Islet of Langerhans (tissue), 1 donor: ENCODE measurements around the gene CARD11.

Experiments
- FAIRE-seq: peaks from one replicate; lab custom pipeline; 2011; peaks lifted over from hg19 to GRCh38; lab: Jason Lieb, UNC

CARD11 gene

DNA sequence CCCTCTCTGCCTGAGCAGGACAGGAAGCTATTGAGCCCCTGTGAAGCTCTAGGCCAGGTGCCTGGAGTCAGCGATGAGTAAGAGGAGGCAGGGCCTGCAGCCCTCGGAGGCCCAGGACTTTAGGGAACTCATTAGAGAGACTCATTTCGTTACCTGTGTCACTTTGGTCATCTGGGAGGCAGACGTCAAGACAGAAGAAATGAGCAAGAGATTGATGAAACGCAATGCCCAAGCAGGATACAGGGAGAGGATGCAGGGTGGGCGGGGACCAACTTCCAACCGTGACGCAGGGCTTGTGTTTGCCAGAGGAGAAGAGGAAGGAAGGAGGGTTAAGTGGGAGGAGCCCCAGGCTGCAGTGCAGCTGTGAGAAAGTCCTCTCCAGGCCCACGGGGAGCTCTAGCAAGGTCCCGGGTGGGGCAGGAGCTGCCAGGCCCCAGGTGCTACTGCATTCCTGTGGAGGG, 173.2 kb downstream of the CARD11 start:
- no peak for FAIRE-seq

DNA sequence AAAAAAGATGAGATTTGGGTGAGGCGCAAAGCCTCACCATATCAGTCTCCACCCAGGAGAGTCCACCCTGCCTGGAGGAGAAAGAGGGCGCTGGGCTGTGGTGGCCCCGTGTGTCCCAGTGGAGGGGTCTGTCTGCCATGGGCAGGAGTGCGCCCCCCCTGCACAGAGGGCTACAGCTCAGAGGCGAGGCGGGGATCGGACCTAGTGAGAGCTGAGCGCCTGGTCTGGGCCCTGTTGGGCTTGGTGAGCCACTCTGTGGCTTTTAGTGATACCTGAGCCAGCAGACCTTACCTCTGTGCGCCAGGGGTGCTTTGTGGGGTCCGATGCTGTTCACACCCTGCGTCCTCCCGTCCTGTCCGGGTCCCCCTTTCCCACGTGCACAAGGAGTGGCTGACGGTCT, 173.7 kb downstream of the CARD11 start:
- FAIRE-seq = no peak

DNA sequence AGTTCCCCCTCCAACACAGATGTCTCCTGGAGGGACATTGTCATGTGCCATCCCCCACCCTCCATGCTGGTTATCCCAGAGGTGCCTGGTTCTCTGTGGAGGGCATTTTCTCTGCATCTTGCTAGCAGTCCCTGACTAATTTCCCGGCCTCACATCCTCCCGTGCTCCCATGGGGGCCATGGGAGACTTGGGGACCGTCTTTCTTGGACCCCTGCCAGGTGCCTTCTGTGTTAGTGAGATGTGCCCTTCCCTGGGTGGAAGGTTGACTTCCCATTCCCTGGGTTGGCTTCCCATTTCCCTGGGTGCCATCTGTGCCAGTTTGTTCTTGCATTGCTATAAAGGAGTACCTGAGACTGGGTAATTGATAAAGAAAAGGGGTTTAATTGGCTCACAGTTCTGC, 177.1 kb downstream of the CARD11 start:
- FAIRE-seq = no peak

DNA sequence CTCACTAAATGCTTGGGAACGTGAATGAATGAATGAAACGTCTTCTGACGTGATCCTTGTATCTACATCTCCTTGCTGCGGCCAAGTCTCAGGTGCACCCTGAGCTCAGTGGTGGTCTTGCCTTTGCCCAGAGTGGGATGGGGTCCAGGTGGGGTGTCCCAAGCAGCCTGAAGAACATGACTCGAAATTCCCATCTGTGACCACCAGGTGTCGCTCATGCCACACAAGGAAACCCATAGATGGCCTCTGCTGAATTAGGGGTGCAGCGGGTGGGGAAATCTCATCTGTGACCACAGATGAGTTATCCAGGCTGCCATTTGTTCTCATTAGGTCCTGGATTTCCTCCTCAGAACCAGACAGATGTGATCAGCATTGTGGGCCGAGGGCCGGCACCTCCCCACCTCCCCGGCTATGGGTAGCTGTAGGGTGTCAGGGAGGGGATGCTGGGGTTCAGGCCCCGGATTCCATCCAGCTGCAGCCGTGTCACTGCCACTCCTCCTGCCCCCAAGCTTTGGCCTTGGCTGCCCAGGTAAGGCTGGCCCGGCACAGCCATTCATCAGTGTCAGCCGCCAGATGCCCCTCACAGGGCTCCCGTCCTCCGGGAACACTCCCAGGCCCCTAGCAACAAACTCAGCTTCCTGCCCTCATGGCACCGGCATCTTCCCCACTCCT, 178.5 kb downstream of the CARD11 start:
- peak; percentile 53 for FAIRE-seq

DNA sequence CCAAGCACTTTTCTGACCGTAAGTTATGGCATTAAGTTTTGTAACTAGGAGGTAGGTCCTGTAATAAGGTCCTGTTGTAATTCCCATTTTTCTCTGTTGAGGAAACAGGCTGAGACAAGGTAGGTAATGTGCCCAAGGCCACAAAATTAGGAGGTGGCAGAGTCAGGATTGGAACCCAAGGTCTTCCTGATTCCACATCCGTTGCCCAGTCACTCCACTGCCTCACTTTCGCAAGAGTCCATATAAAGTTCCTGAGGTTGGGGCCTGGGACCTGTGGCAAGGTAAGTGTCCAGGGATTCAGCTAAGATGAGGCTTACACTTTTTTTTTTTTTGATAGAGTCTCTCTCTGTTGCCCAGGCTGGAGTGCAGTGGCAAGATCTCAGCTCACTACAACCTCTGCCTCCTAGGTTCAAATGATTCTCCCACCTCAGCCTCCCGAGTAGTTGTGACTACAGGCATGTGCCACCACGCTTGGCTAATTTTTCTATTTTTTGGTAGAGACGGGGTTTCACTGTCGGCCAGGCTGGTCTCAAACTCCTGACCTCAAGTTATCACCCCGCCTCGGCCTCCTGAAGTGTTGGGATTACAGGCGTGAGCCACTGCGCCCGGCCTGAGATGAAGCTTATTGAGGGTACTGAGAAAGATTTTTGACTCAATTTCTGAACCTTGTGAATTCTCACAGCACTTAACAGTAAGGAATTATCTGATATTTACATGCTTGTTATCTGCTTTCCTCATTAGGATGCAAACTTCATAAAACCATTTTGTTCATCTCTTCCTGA, 179.3 kb downstream of the CARD11 start:
- no peak for FAIRE-seq

DNA sequence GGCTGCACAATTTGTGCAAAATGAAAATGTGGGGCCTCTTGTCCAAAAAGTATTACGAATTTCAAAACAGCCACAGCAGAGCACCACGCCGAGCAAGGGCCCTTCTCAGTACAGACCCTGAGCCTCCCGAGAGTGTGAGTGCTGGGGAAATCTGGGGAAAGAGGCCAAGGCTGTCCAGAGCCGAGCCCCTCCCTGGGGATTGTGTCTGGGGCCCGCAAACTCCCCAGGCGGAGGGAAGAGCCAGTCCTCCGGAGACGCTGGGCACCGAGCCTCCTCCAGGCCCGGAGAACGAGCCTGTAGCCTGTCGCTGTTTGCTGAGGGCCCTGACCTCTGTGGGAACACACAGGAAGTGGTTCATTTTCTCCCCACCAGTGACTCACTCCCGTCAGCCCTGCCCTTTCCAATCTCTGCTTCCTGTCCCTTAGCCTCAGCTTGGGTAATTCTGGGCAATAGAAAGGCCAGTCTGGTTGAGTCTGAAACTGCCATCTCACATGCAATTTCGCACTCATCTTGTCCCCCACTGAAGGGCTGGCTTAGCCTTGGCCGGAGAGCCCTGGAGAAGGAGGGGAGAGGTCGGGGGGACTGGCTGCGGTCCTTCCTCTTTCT, 180.1 kb downstream of the CARD11 start:
- peak; percentile 86 for FAIRE-seq

DNA sequence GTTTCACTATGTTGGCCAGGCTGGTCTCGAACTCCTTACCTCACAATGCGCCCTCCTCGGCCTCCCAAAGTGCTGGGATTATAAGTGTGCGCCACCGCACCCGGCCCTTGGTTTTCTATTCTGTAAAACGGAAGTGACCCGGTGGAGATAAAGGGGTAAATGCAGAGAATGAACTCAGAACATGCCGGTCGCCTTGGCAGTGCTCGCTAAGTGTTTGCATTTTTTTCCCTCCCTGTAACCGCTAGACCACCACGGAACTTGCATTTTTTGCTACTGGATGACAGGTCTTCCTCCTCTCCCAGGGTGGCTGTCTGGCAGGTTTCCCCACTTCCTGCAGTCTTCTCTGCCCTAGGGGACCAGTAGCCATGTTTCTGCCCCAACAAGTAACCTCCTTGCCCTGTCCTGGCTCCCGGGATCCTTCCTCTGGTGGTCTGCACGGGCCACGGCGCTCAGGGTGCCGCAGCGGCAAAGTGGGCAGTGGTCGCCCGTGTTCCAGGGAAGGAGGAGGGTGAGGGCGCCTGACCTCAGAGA, 180.8 kb downstream of the CARD11 start:
- no peak for FAIRE-seq

DNA sequence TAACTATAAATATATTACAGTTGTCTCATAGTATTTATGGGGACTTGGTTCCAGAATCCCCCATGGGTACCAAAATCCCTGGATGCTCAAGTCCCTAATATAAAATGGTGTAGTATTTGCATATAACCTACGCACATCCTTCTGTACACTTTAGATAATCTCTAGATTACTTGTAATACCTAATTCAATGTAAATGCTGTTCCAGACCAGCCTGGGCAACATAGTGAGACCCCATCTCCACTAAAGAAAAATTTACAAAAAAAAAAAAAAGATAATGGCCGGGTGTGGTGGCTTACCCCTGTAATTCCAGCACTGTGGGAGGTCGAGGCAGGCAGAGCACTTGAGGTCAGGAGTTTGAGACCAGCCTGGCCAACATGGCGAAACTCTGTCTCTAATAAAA, 182.2 kb downstream of the CARD11 start:
- FAIRE-seq = no peak

DNA sequence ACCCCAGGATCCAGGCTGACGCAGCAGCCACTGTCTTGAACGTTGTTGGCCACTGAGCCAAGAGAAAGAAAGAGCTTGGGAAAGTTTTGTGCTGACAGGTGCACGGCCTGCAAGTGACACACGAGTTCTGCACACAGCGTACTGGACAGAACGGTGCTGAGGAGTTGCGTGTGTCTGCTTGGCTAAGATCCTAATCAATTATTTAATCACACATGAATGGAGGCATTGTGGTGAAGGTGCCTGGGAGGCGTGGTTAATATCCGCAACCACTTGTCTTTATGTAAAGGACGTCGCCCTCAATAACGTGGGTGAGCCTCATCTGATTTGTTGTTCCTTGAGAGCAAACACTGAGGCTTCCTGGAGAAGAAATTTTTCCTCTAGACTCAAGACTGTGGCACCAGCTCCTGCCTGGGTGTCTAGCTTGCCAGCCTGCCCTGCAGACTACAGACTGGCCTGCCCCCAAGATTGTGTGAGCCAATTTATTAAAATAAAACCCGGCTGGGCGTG, 183.0 kb downstream of the CARD11 start:
- FAIRE-seq = no peak

DNA sequence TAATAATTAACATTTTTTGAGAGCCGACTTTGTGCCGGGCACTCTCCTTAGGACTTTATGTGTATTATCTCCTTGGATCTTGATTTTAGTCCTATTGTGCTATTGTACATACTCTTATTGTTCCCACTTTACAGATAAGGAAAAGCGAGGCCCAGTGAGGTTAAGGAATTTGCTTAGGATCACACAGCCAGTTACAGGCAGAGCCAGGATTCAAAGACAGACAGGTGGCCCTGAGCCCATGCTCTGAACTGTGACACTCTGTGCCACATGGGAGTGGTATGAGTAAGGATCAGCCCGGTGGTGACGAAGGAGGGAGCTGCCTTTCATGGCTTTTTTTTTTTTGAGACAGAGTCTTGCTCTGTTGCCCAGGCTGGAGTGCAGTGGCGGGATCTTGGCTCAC, 183.7 kb downstream of the CARD11 start:
- no peak for FAIRE-seq

DNA sequence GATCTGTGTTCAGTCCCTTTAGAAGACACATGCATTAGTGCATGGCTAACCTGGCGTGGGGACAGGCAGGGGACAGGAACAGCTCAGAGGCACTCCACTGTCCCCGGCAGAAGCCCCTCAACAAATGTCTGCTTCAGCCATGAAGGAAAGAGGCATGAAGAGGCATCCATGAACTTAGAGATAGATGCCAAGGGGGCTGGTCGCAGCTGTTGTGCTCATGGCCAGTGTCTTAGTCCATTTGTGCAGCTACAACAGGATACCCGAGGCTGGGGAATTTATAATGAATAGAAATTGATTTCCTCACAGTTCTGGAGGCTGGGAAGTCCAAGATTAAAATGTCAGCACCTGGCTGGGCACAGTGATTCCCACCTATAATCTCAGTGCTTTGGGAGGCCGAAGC, 185.0 kb downstream of the CARD11 start:
- FAIRE-seq = no peak

DNA sequence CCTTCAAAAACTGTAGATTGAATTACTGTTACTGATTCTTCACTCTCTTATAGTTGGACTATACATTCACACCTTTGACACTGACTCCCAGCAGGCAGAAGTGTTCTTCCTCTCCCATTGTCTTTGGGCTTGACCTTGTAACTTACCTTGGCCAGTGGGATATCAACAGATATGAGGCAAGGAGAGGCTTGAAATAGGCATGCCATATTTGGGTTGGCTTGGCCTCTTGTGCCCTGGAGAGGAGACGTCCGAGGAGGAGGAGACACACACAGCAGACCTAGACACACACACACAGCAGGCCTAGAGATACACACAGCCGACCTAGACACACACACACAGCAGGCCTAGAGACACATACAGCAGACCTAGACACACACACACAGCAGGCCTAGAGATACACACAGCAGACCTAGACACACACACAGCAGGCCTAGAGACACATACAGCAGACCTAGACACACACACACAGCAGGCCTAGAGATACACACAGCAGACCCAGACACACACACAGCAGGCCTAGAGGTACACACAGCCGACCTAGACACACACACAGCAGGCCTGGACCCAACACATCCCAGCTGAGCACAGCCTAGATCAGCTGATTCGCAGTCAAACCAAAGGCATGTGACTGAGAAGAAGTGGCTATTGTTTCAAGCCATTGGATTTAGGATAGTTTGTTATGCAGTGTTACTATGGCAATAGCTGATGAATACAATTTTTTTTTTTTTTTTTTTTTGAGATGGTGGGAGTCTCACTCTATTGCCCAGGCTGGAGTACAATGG, 187.1 kb downstream of the CARD11 start:
- no peak for FAIRE-seq
